CD4-positive, alpha-beta T cell (primary cell): ENCODE data around the gene KRT83. TPM values are rescaled to one million over a fixed set of nuclear protein-coding genes. Genes with fewer than 3 reads are reported as not detected.

Source experiments
- ATAC-seq: fragments of 200-7000 bp; cut with Tn5 transposase; one replicate; pipeline ENCODE4 v1.10.0; 2022; ENCODE audit warnings: mild to moderate bottlenecking; ENCODE audit not compliant: poor library complexity
- CTCF ChIA-PET: fragments of 350-600 bp; sonication (Branson Sonifier 250); formaldehyde crosslinking; loops from one replicate; lab custom pipeline; 2021; ENCODE audit warnings: antibody characterized with exemption, inconsistent platforms; lab: Charles Lee
- POLR2A ChIA-PET: fragments of 350-600 bp; sonication (Branson Sonifier 250); formaldehyde crosslinking; loops from one replicate; lab custom pipeline; 2021; ENCODE audit warnings: antibody characterized with exemption, inconsistent platforms; lab: Charles Lee
- DNase-seq, 14 experiments: peaks; one replicate each; pipeline ENCODE4 v3.0.0-alpha.2; 2013 to 2020; ENCODE audit warnings: mixed read lengths in 2 of 14
- H3K27ac ChIP-seq, 2 donors: one replicate each; pipeline versions ENCODE4 v1.5.1 to v1.7.0; 2013; ENCODE audit warnings: low read length in 2 of 2, low read depth in 1 of 2, mild to moderate bottlenecking in 1 of 2
- H3K27me3 ChIP-seq, 2 experiments: 1 replicate in 1 of 2; 2 replicates in 1 of 2; pipeline versions ENCODE4 v1.6.1 to v1.7.0; 2013; ENCODE audit warnings: low read length in 2 of 2, control low read depth in 1 of 2, mild to moderate bottlenecking in 1 of 2, moderate library complexity in 1 of 2; ENCODE audit not compliant: insufficient read depth in 2 of 2, control insufficient read depth in 1 of 2
- H3K36me3 ChIP-seq: one replicate; pipeline ENCODE4 v1.6.1; 2013; ENCODE audit warnings: low read length, control low read depth; ENCODE audit not compliant: insufficient read depth
- H3K4me1 ChIP-seq: one replicate; pipeline ENCODE4 v1.6.1; 2013; ENCODE audit warnings: low read length, control low read depth; ENCODE audit not compliant: insufficient read depth
- H3K4me3 ChIP-seq: one replicate; pipeline ENCODE4 v1.5.1; 2013; ENCODE audit warnings: mild to moderate bottlenecking, low read length, moderate library complexity
- H3K9me3 ChIP-seq, 2 experiments: 1 replicate in 1 of 2; 2 replicates in 1 of 2; pipeline versions ENCODE4 v1.6.1 to v1.7.0; 2013; ENCODE audit warnings: low read length in 2 of 2, mild to moderate bottlenecking in 2 of 2, control low read depth in 1 of 2, moderate library complexity in 1 of 2; ENCODE audit not compliant: control insufficient read depth in 1 of 2, insufficient read depth in 1 of 2
- H3K27ac Mint-ChIP-seq: one replicate; pipeline ENCODE4 v1.8.0; 2020; ENCODE audit warnings: mixed read lengths
- H3K27me3 Mint-ChIP-seq: one replicate; pipeline ENCODE4 v1.8.0; 2021; ENCODE audit warnings: mixed read lengths
- H3K36me3 Mint-ChIP-seq: one replicate; pipeline ENCODE4 v1.8.0; 2021; ENCODE audit warnings: low read depth, mixed read lengths
- H3K4me1 Mint-ChIP-seq: one replicate; pipeline ENCODE4 v1.8.0; 2021; ENCODE audit warnings: low read depth, mixed read lengths
- H3K4me3 Mint-ChIP-seq: one replicate; pipeline ENCODE4 v1.8.0; 2020; ENCODE audit warnings: mild to moderate bottlenecking, mixed read lengths
- H3K9me3 Mint-ChIP-seq: one replicate; pipeline ENCODE4 v1.8.0; 2020; ENCODE audit warnings: mixed read lengths
- intact Hi-C, 2 experiments: fragments of 100-400 bp; cut with DNase I in 1 of 2; cut with micrococcal nuclease in 1 of 2; formaldehyde crosslinking; loops; one replicate each; pipeline versions ENCODE4 v1.15.1 to v1.9.0; 2023 to 2025; cut with DNase I, micrococcal nuclease
- total RNA-seq, 174 experiments: library from RNA in 2 of 174; stranded (reverse) in 2 of 174; gene quantifications; one replicate each; pipeline ENCODE4 v1.2.3 and lab custom pipeline; 2021 to 2026
- TF ChIP-seq, protein P1 (sequence below): fragments of 200-600 bp; IDR thresholded peaks from one replicate; pipeline ENCODE4 v1.8.0; 2022; ENCODE audit warnings: antibody characterized with exemption, mild to moderate bottlenecking

KRT83 gene
- total RNA-seq, 2 experiments from 2014 or later: not detected

DNA sequence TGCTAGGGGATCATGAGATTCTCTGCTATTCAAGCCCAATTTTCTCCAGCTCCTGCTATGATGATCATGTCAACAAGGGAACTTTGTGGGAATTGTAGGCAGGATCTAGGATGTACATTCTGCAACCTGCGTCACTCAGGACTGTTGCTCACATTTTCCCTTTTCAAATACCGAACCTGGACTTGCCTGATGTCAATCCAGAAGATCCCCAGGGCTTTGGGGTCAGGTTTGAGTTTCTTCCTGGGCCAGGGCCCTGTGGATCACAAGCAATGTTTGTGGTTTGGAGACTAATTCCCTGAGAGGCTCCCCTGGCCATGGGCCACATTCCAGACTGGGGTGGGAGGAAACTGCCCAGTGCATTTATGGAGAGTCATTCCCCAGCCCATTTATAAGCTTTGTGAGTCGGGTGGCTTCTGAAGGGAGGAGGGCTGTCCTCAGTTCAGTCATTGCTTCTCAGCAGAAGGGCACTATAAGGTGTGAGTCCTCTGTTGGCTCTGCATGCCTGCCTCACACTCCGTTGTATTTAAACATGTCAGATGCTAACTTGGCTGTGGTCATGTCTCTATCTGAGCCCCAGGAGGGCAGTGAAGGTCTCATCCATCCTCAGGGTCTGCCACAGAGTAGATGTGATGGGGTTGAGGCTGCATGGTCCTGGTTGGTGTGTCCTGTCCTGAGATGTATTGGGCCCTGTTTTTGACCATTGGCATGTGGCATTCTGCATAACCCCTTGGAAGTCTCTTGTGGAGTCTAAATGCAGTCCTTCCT, 40.2 kb downstream of the KRT83 start:
- Mint-ChIP-seq H3K36me3 (no peaks in the 10 kb centered on the region), H3K4me1 (peaks cover 8% of the 10 kb centered on the region), H3K27ac (no peak overlapping the region), H3K4me3 (no peak overlapping the region), H3K9me3 (no peaks in the 10 kb centered on the region), H3K27me3 (peaks cover 48% of the 10 kb centered on the region)
- Histone ChIP-seq H3K27me3 (peaks cover 6 to 8% of the 10 kb centered on the region in 2 experiments), H3K36me3 (no peaks in the 10 kb centered on the region), H3K27ac (no peak overlapping the region), H3K4me3 (no peak overlapping the region), H3K9me3 (no peaks in the 10 kb centered on the region), H3K4me1 (peaks cover 8% of the 10 kb centered on the region)
- POLR2A ChIA-PET: no interaction called here
- intact Hi-C loops: no loop called here
- TF ChIP-seq, protein P1, sequence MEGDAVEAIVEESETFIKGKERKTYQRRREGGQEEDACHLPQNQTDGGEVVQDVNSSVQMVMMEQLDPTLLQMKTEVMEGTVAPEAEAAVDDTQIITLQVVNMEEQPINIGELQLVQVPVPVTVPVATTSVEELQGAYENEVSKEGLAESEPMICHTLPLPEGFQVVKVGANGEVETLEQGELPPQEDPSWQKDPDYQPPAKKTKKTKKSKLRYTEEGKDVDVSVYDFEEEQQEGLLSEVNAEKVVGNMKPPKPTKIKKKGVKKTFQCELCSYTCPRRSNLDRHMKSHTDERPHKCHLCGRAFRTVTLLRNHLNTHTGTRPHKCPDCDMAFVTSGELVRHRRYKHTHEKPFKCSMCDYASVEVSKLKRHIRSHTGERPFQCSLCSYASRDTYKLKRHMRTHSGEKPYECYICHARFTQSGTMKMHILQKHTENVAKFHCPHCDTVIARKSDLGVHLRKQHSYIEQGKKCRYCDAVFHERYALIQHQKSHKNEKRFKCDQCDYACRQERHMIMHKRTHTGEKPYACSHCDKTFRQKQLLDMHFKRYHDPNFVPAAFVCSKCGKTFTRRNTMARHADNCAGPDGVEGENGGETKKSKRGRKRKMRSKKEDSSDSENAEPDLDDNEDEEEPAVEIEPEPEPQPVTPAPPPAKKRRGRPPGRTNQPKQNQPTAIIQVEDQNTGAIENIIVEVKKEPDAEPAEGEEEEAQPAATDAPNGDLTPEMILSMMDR: no peak
- DNase-seq (no peak), ATAC-seq (no peak)
- CTCF ChIA-PET: interaction anchor here (1.0 kb wide), 2 partner anchors 12 to 46 kb away, joined by 3 read pairs; no protein-coding TSS in a partner anchor

- TF ChIP-seq, protein P1: no peak
- peak in 2 of 14 experiments; percentile 29 to 38 for DNase-seq
- ChIA-PET CTCF (interaction anchor here (1.0 kb wide), 2 partner anchors 12 to 47 kb away, joined by 3 read pairs; no protein-coding TSS in a partner anchor), POLR2A (no interaction called here)
- no peaks in the 10 kb centered on the region for H3K9me3 ChIP-seq
- H3K36me3 ChIP-seq: no peaks in the 10 kb centered on the region
- no peak overlapping the region for H3K27ac Mint-ChIP-seq
- no peak overlapping the region for H3K4me3 ChIP-seq
- intact Hi-C loops: no loop called here
- ATAC-seq: no peak
- H3K27me3 ChIP-seq: peaks cover 8 to 12% of the 10 kb centered on the region in 2 experiments
- no peaks in the 10 kb centered on the region for H3K9me3 Mint-ChIP-seq
- no peak overlapping the region for H3K4me3 Mint-ChIP-seq
- peaks cover 49% of the 10 kb centered on the region for H3K27me3 Mint-ChIP-seq
- H3K4me1 ChIP-seq: peaks cover 8% of the 10 kb centered on the region
- H3K36me3 Mint-ChIP-seq: no peaks in the 10 kb centered on the region
- H3K27ac ChIP-seq: no peak overlapping the region
- H3K4me1 Mint-ChIP-seq: peaks cover 8% of the 10 kb centered on the region
Measured at GRCh38 chr12:52280319-52280795, 40.8 kb downstream of the KRT83 start.

DNA sequence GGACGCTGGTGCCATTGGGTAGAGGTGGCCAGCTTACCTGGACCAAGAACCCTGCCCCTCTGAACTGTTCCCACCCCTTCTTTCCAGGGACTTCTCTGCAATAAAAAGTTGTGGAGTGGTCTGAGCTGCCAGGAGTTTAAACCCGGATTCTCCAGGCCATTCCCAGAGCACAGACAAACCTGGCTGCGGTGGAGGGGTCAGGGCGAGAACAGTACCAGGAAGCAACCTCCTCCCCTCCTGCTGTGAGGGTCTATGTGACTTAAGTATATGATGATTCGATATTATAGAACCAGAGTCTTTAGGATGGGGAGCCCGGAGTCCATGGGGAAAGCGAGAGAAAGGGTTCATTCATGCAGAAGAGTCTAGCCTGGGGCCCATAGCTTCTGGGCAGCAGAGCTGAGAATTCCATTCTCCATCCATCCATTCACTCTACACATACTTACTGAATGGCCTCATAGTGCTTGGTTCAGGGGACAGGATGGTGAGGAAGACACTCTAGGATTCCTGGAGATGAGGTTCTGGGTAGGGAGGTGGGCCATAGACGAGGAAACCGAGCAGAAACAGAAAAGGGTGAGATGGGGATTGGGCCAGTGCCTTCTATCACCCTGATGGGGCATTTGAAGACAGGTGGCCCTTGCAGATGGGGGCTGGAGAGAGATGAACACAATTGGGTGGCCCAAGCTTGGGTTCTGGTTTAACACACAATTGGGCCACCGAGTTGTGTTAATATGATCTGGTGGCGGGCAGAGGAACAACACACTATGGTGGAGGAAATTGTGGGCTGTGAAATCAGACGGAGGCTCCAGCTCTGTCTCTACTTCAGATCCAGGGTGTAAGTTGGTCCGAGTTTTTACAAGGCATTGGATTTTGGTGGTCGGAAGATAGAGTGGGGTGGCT, 41.5 kb downstream of the KRT83 start:
- Mint-ChIP-seq H3K4me1 (peaks cover 8% of the 10 kb centered on the region), H3K9me3 (no peaks in the 10 kb centered on the region), H3K36me3 (no peaks in the 10 kb centered on the region), H3K4me3 (no peak overlapping the region), H3K27me3 (peaks cover 54% of the 10 kb centered on the region), H3K27ac (no peak overlapping the region)
- Histone ChIP-seq H3K4me3 (no peak overlapping the region), H3K27ac (no peak overlapping the region), H3K4me1 (peaks cover 8% of the 10 kb centered on the region), H3K36me3 (no peaks in the 10 kb centered on the region), H3K27me3 (peaks cover 8 to 13% of the 10 kb centered on the region in 2 experiments), H3K9me3 (no peaks in the 10 kb centered on the region)
- POLR2A ChIA-PET: no interaction called here
- TF ChIP-seq, protein P1: no peak
- intact Hi-C loops: no loop called here
- DNase-seq (no peak), ATAC-seq (no peak)
- CTCF ChIA-PET: interaction anchor here (0.7 to 1.6 kb wide), 9 partner anchors 10 to 524 kb away, joined by 3 to 10 read pairs (median 3); no protein-coding TSS in a partner anchor
